Kasumi-1 (cell line): ENCODE measurements around the gene CENPC.
"Not testable (repeated sequence)": the region's sequence is repeated elsewhere in the genome, so short reads cannot be mapped to it uniquely, and the experiment has no call there.

Experiments used
- DNase-seq, 2 experiments: peaks; one replicate each; lab custom pipeline; 2025; lab: John Stamatoyannopoulos, UW

The CENPC gene

GRCh38 chr4:67475155-67475554 is 70.1 kb downstream of the CENPC start:
- peak; percentile 54 to 73 for DNase-seq

GRCh38 chr4:67470871-67471270 is 74.4 kb downstream of the CENPC start:
- DNase-seq: no peak

- no peak for DNase-seq
Measured at GRCh38 chr4:67468830-67469229, 76.5 kb downstream of the CENPC start.

GRCh38 chr4:67466751-67467150 is 78.6 kb downstream of the CENPC start:
- DNase-seq: no peak

GRCh38 chr4:67465763-67466052 is 79.6 kb downstream of the CENPC start:
- no peak for DNase-seq

GRCh38 chr4:67465032-67465762 is 80.1 kb downstream of the CENPC start:
- no peak for DNase-seq

GRCh38 chr4:67460574-67460973 is 84.7 kb downstream of the CENPC start:
- DNase-seq: no peak

GRCh38 chr4:67459164-67459563 is 86.1 kb downstream of the CENPC start:
- DNase-seq: no peak

GRCh38 chr4:67456577-67457196 is 88.6 kb downstream of the CENPC start:
- no peak for DNase-seq

GRCh38 chr4:67452846-67453205 is 92.5 kb downstream of the CENPC start:
- not testable (repeated sequence) for DNase-seq

GRCh38 chr4:67452100-67452845 is 93.0 kb downstream of the CENPC start:
- no peak for DNase-seq

- DNase-seq: no peak
Measured at GRCh38 chr4:67451464-67451863, 93.8 kb downstream of the CENPC start.

GRCh38 chr4:67448621-67449020 is 96.7 kb downstream of the CENPC start:
- DNase-seq: no peak

- DNase-seq: no peak
Measured at GRCh38 chr4:67447873-67448272, 97.4 kb downstream of the CENPC start.

- no peak for DNase-seq
Measured at GRCh38 chr4:67446811-67447210, 98.5 kb downstream of the CENPC start.

GRCh38 chr4:67445881-67446280 is 99.4 kb downstream of the CENPC start:
- not testable (repeated sequence) for DNase-seq

GRCh38 chr4:67438975-67439374 is 106.3 kb downstream of the CENPC start:
- no peak for DNase-seq

- no peak for DNase-seq
Measured at GRCh38 chr4:67437974-67438713, 107.2 kb downstream of the CENPC start.

GRCh38 chr4:67436742-67437141 is 108.6 kb downstream of the CENPC start:
- no peak for DNase-seq

GRCh38 chr4:67430989-67431388 is 114.3 kb downstream of the CENPC start:
- no peak for DNase-seq

GRCh38 chr4:67428819-67429218 is 116.5 kb downstream of the CENPC start:
- DNase-seq: no peak
